Heart left ventricle (tissue), 13 donors: ENCODE measurements around the gene MIA.

Source experiments
- POLR2A ChIP-seq, 2 donors: fragments of 450-650 bp; IDR thresholded peaks; one replicate each; pipeline ENCODE4 v1.6.1; 2017; ENCODE audit warnings: antibody characterized with exemption in 2 of 2, mild to moderate bottlenecking in 2 of 2, moderate library complexity in 2 of 2
- TF ChIP-seq, protein P1 (sequence below), 12 donors: fragments of 200-600 bp; sonication (generic) in 4 of 12; IDR thresholded peaks; one replicate each; pipeline versions ENCODE4 v1.5.0 to v1.8.0; 2018 to 2022; ENCODE audit warnings: antibody characterized with exemption in 12 of 12, mild to moderate bottlenecking in 5 of 12
- donor health status: ischemic (EF 13 %, LVEDD 7.1; RV severe dilation, severe dysfunction).
- donor health status: DM: no; HTN: yes; CAD: no.
- donor health status: DM: no; HTN: no; CAD: no.
- donor health status: ischemic (EF 25% LVEDD 6.9; RV normal size, moderate dysfunction).
- donor health status: ischemic (EF 25% LVEDD 5.7; RV mildly dilated, moderate dysfunction).
- donor health status: ischemic (EF 35%, LVEDD 5.7; RV mildly dilated, moderate dysfunction).
- donor health status: nonischemic (EF 11% LVEDD 7.7; RV severe dilation, severe dysfunction).
- donor health status: DM: yes; HTN: yes; CAD: no.
- donor health status: PGD.
- donor health status: ischemic (EF 29% LVEDD 5.4; RV normal size, mild dysfunction).
- donor health status: nonischemic (EF 23%, LVEDD 6.1; RV moderate dilation, normal function).

DNA sequence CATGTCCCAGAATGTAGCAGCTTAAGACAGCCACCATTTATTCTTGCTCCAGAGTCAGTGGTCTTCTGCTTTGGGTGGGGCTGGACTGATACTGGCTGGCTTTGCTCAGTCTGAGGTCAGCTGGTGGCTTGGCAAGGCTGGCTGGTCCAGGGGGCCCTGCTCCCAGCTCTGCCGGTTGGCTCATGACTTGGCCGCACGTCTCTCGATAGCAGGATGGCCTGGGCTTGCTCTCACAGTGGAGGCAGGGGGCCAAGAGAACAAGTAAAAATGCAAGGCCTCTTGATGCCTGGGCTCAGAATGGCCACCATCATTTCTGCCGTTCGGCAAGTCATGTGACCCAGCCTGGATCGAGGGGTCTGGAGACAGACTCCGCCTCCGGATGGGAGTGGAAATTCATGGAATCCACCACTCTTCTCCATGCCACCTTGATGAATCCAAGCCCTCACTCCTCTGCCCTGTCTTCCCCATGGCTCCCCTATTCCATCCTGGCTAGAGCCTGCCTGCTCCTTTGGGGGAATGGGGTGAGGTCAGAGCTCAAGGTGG is 38.1 kb upstream of the MIA start:
- TF ChIP-seq, protein P1, sequence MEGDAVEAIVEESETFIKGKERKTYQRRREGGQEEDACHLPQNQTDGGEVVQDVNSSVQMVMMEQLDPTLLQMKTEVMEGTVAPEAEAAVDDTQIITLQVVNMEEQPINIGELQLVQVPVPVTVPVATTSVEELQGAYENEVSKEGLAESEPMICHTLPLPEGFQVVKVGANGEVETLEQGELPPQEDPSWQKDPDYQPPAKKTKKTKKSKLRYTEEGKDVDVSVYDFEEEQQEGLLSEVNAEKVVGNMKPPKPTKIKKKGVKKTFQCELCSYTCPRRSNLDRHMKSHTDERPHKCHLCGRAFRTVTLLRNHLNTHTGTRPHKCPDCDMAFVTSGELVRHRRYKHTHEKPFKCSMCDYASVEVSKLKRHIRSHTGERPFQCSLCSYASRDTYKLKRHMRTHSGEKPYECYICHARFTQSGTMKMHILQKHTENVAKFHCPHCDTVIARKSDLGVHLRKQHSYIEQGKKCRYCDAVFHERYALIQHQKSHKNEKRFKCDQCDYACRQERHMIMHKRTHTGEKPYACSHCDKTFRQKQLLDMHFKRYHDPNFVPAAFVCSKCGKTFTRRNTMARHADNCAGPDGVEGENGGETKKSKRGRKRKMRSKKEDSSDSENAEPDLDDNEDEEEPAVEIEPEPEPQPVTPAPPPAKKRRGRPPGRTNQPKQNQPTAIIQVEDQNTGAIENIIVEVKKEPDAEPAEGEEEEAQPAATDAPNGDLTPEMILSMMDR (IDR thresholded peaks at IDR 0.05) = no peak
- no peak for TF ChIP-seq POLR2A (IDR thresholded peaks at IDR 0.05)
